Osteoblast (primary cell): ENCODE data around the gene SMAD3. TPM values are rescaled to one million over a fixed set of nuclear protein-coding genes. Genes with fewer than 3 reads are reported as not detected.

Source experiments
- DNase-seq: peaks from one replicate; pipeline ENCODE4 v3.0.0; 2011; ENCODE audit warnings: low spot score, mixed read lengths; ENCODE audit not compliant: insufficient read length; ENCODE audit errors: missing footprints
- H2AFZ ChIP-seq: 2 replicates; pipeline ENCODE4 v1.6.0; 2011; ENCODE audit warnings: mild to moderate bottlenecking, low read length
- H3K27ac ChIP-seq: 2 replicates; pipeline ENCODE4 v1.5.1; 2011; ENCODE audit warnings: mild to moderate bottlenecking, low read depth, low read length, moderate library complexity
- H3K27me3 ChIP-seq: 2 replicates; pipeline ENCODE4 v1.6.0; 2012; ENCODE audit warnings: mild to moderate bottlenecking, control low read depth, inconsistent platforms, low read length, moderate library complexity; ENCODE audit not compliant: insufficient read depth
- H3K36me3 ChIP-seq: 2 replicates; pipeline ENCODE4 v1.5.1; 2011; ENCODE audit warnings: mild to moderate bottlenecking, low read length, control low read depth, moderate library complexity; ENCODE audit not compliant: insufficient read depth
- H3K4me1 ChIP-seq: 2 replicates; pipeline ENCODE4 v1.5.1; 2011; ENCODE audit warnings: mild to moderate bottlenecking, low read length, control low read depth, moderate library complexity; ENCODE audit not compliant: insufficient read depth
- H3K4me2 ChIP-seq: 2 replicates; pipeline ENCODE4 v1.6.0; 2011; ENCODE audit warnings: mild to moderate bottlenecking, low read length; ENCODE audit not compliant: insufficient read depth
- H3K4me3 ChIP-seq: fragments of 200-600 bp; sonication (generic); 3 replicates; pipeline ENCODE4 v1.5.1; 2012; ENCODE audit warnings: mild to moderate bottlenecking, low read length, inconsistent platforms; ENCODE audit not compliant: insufficient read depth
- H3K79me2 ChIP-seq: 2 replicates; pipeline ENCODE4 v1.6.0; 2012; ENCODE audit warnings: mild to moderate bottlenecking, low read length, control low read depth, inconsistent platforms; ENCODE audit not compliant: insufficient read depth
- H3K9me3 ChIP-seq: 2 replicates; pipeline ENCODE4 v1.5.1; 2011; ENCODE audit warnings: low read depth, low read length, control low read depth
- H4K20me1 ChIP-seq: 2 replicates; pipeline ENCODE4 v1.6.0; 2012; ENCODE audit warnings: mild to moderate bottlenecking, low read length, control low read depth; ENCODE audit not compliant: insufficient read depth
- CTCF ChIP-seq: IDR thresholded peaks from 2 replicates; pipeline ENCODE4 v1.5.1; 2011; ENCODE audit warnings: mild to moderate bottlenecking, low read depth, low read length, moderate library complexity; ENCODE audit errors: extremely low read depth
- total RNA-seq: library from RNA; depleted of rRNA; stranded (reverse); fragments of >200 nt; gene quantifications from 2 replicates; pipeline ENCODE4 v1.2.3, GENCODE V29; 2012

The SMAD3 gene
- total RNA-seq, 1 donor = 60.1 TPM

- Histone ChIP-seq H3K4me1 (peaks cover 23% of the 10 kb centered on the region), H3K27ac (peak overlapping the region; percentile 86), H3K4me3 (no peak overlapping the region), H3K27me3 (no peaks in the 10 kb centered on the region), H3K79me2 (peaks cover 37% of the 10 kb centered on the region), H3K9me3 (no peaks in the 10 kb centered on the region), H2AFZ (no peak overlapping the region), H4K20me1 (no peaks in the 10 kb centered on the region), H3K36me3 (peaks cover 12% of the 10 kb centered on the region), H3K4me2 (peak overlapping the region; percentile 47)
- no peak for TF ChIP-seq CTCF
- peak; percentile 80 for DNase-seq
Observed at GRCh38 chr15:67225336-67225735, 159.9 kb downstream of the SMAD3 start.

GRCh38 chr15:67227431-67227830 lies 162.0 kb downstream of the SMAD3 start:
- TF ChIP-seq CTCF = no peak
- Histone ChIP-seq H4K20me1 (no peaks in the 10 kb centered on the region), H3K4me2 (no peak overlapping the region)

GRCh38 chr15:67227846-67228245 lies 162.4 kb downstream of the SMAD3 start:
- Histone ChIP-seq H2AFZ (no peak overlapping the region), H3K27me3 (no peaks in the 10 kb centered on the region), H3K36me3 (peaks cover 34% of the 10 kb centered on the region), H3K9me3 (no peaks in the 10 kb centered on the region), H3K4me2 (no peak overlapping the region), H3K79me2 (peaks cover 25% of the 10 kb centered on the region), H3K4me1 (peaks cover 27% of the 10 kb centered on the region), H4K20me1 (no peaks in the 10 kb centered on the region), H3K4me3 (no peak overlapping the region), H3K27ac (no peak overlapping the region)
- no peak for TF ChIP-seq CTCF
- no peak for DNase-seq

More at GRCh38 chr15:67227431-67227830, 162.0 kb downstream of the SMAD3 start:
- no peak overlapping the region for H3K27ac ChIP-seq
- H2AFZ ChIP-seq = no peak overlapping the region
- no peaks in the 10 kb centered on the region for H3K9me3 ChIP-seq
- H3K27me3 ChIP-seq = no peaks in the 10 kb centered on the region
- peaks cover 31% of the 10 kb centered on the region for H3K36me3 ChIP-seq
- peaks cover 27% of the 10 kb centered on the region for H3K4me1 ChIP-seq
- H3K79me2 ChIP-seq = peaks cover 30% of the 10 kb centered on the region
- DNase-seq = no peak
- no peak overlapping the region for H3K4me3 ChIP-seq

- no peak for DNase-seq
- H2AFZ ChIP-seq = no peak overlapping the region
- H3K9me3 ChIP-seq = no peaks in the 10 kb centered on the region
- no peak for TF ChIP-seq CTCF
- H3K27ac ChIP-seq = no peak overlapping the region
- H3K4me1 ChIP-seq = peaks cover 27% of the 10 kb centered on the region
- peaks cover 21% of the 10 kb centered on the region for H3K79me2 ChIP-seq
- no peak overlapping the region for H3K4me3 ChIP-seq
- no peaks in the 10 kb centered on the region for H4K20me1 ChIP-seq
- H3K36me3 ChIP-seq = peaks cover 37% of the 10 kb centered on the region
- no peak overlapping the region for H3K4me2 ChIP-seq
- H3K27me3 ChIP-seq = no peaks in the 10 kb centered on the region
Observed at GRCh38 chr15:67228286-67228685, 162.9 kb downstream of the SMAD3 start.
